Stimulated activated CD4-positive, alpha-beta T cell treated with anti-CD3 and anti-CD28 coated beads, Interleukin-4, amount 100 ng/mL, for 24 hours (primary cell): ENCODE results near the gene SAMMSON.

ENCODE experiments used
- DNase-seq: peaks from one replicate; pipeline ENCODE4 v3.0.0-alpha.2; 2020

Gene SAMMSON

GRCh38 chr3:70020906-70021660, 21.6 kb downstream of the SAMMSON start:
- DNase-seq = no peak

- DNase-seq = no peak
Measured at GRCh38 chr3:70028361-70028760, 28.8 kb downstream of the SAMMSON start.

- no peak for DNase-seq
Measured at GRCh38 chr3:70038693-70039092, 39.2 kb downstream of the SAMMSON start.

GRCh38 chr3:70040386-70040785, 40.9 kb downstream of the SAMMSON start:
- no peak for DNase-seq

DNA sequence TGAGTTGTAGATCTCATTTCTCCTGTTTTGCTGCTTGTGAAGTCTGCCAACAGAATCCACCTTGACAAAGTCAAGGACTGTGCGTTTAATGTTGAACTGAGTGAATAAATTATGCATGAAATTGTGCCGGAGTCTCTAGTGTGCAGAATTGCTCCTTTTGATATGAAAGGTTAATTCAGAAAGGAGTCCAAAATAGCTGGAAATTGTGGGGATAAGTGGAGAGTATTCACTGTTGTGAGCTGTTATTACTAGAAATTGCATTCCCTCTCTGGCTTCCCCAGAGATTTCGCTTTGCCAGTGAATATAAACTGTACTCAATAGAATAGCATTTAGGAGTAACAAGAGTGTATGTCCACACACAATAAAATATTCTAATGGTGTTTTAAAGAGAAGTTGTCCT, 43.1 kb downstream of the SAMMSON start:
- DNase-seq = no peak

DNA sequence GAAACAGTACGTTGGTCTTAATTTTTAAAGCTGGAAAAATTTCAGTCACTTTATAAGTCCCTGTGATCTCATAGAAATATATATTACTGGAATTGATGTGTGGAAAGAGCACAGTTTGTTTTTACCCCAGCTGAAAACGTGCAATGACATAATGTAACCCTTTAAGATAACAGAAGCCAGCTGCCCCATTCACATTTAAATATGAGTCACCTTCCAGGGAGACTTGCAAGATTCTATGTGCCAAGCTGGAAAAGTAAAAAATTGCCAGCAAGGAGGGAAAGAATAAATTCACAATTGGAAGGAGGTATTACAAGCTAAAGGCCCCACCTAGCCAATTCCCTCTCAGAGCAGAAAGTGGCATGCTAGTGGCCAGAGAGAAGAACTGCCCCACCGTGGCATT, 50.2 kb downstream of the SAMMSON start:
- no peak for DNase-seq

DNA sequence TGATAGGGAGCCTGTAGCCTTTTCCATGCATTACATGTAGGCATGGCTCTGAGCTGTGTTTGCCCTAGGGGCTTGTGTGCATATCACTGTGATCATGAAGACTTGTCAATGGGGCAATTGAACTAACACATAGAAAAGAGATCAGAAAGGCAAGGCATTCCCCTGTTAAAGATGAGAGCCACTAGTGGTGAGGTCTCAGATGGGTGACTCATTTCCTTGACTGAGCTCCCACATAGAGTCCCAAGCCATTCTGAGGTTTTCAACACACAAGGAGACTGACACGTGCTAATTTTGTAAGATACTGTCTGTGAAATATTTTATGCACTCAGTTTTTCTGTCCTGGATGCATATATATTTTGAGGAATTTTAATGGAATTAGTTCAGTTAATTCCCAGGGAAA, 53.8 kb downstream of the SAMMSON start:
- DNase-seq = no peak

GRCh38 chr3:70056081-70056480, 56.5 kb downstream of the SAMMSON start:
- DNase-seq = no peak

DNA sequence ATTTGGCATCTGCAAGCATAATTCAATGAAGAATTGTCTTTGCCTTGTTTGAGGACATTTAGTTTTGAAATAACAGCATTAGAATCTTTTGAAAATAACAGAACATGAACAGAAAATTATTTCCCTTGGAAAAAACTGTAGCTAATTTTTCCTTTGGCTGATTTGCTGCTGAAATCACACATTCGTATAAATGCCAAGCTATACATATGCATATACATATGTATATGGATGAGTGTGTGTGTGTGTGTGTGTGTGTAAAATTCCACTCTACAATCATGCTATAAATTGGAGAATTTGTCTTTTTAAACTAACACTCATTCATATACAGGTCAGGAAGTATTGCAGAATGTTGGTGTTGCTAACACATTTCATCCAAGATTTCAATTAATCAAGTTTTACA, 57.9 kb downstream of the SAMMSON start:
- DNase-seq = no peak

- no peak for DNase-seq
Measured at GRCh38 chr3:70061096-70061495, 61.6 kb downstream of the SAMMSON start.

- DNase-seq = peak; percentile 25
Measured at GRCh38 chr3:70064194-70064779, 64.8 kb downstream of the SAMMSON start.

GRCh38 chr3:70065696-70066253, 66.2 kb downstream of the SAMMSON start:
- no peak for DNase-seq

DNA sequence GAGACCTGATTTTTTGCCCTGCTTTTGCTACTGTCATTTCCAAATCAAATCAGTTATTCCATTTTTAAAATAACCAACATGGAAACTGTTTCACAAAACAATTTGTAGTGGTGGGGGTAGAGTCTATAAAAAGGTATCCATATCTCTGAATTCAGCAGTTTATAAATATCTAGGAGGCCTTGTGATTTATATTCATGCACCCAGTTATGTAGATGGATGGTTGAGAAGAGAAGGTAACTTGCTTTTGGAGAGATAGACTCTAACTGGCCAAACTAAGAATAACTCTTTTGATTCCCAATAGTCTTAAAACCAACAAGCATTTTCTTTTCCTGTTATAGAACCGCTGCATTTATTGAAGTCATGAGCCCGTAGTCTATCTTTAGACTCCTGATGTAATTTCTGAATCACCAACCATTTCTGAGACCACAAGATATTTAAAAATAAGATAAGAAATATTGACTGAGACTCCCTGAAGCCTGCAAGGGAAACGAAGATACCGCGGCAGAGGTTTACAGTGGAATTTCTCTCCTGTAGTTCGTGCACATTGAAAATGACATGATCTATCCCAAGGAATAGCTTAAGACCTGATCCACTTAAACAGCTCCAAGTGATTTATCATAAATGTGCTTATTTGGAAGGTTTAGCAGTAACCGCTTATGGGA, 68.5 kb downstream of the SAMMSON start:
- no peak for DNase-seq

GRCh38 chr3:70069557-70069956, 70.0 kb downstream of the SAMMSON start:
- DNase-seq = no peak

DNA sequence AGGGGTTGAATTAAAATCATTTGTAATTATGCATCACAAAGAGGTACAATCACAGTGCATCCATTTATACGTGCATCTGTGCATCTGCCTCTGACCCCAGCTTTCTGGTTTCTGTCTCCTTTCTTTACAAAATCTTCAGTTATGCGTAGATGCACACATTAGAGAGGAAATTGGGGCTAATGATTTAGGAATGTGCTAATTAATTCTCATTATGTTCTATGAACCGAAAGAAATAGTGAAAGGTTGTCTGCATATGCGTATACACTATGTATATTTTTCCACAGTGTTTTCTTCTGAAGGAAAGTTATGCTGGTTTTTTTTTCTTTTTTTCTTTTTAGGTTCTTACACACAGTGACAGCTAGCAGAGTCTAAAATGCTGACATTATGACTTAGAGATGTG, 71.6 kb downstream of the SAMMSON start:
- DNase-seq = no peak

DNA sequence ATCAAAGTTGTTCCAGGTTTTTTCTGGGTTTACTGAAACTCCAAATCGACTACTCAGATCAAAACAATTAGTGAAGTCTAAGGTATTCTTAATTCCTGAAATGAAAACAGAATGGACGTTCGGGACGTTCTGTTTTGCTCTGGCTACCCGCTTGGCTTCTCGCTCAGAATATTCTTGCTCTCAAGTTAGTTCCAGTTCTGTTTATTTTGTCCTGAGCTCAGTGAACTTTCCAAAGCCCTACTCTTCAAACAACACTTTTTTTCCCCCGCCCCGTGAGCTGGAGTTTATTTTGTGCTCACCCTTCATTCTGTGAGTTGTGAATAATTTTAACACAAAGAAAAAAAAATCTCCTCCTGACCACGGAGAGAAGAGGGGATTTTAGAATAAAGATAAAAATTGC, 72.6 kb downstream of the SAMMSON start:
- no peak for DNase-seq

DNA sequence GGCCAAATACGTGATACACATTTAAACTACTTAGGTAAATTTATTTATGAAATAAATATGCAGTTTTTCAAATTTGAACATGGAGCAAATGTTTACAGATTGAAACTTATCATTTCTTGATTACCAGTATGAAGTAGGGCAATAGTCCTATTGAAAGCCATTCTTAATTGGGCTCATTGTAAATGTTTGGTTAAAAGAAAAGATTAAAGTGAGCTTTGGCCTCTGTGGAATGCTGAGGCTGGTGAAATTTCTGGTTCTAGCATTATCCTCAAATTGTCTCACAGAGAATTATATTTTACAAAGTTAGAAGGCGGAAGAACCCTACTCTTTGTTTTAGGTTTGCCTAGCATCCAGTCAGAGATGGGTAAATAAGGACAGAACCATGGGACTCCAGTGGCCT, 73.2 kb downstream of the SAMMSON start:
- DNase-seq = no peak

GRCh38 chr3:70075101-70075500, 75.6 kb downstream of the SAMMSON start:
- no peak for DNase-seq

DNA sequence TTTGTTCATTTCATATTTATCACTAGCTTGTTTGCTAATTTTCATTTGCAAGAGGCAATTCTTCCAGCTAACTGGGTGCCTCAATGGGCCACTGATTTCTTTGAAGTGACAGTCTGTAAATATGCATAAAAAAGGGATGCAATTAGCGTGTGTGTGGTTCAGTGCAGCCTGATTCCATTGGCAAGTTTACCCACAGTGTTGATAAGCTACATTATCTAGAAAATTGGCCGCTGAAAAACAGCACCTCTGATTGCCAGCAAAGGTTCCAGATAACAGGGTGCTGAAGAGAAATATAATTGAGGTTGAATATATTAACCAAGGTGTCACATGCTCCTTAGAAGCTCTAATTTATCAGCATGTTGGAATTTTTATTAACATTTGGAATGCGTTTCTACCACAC, 76.9 kb downstream of the SAMMSON start:
- DNase-seq = no peak

- DNase-seq = no peak
Measured at GRCh38 chr3:70078778-70079177, 79.2 kb downstream of the SAMMSON start.

GRCh38 chr3:70085613-70086012, 86.1 kb downstream of the SAMMSON start:
- DNase-seq = no peak

DNA sequence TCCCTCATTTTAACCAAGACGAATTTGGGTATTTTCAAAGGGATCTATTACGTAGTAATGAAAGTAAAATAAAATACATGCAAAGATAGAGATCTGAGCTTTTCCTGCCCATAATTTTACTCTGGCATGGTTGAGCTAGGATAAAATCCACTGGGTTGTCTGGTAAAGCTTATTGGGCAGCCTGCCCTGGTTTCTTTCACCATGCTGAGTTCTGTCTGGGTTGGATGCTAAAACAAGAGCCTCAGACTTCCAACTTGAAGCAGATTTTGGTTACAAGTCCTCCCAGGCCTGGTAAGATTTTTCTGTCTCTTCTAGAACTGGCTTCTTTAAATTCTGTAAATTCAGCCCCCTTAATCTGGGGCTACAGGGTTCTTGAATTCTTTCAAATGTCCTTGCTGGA, 86.8 kb downstream of the SAMMSON start:
- no peak for DNase-seq

GRCh38 chr3:70090322-70090913, 90.9 kb downstream of the SAMMSON start:
- no peak for DNase-seq

DNA sequence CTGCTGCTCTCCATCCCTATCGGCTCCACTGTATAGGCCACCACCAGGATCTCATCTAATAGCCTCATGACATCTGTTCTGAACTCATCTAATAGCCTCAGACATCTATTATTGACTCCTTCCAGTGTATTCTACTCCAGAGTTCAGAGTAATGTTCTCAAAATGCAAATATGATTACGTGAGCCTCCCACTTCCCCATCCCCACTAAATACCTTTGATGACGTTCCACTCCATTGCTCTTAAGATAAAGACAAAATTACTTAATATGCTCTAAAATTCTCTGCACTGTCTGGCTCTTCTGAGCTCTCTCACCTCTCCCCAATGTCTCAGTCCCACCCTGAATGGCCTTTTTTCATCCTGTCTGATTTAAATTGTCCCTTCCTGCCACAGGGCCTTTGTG, 94.7 kb downstream of the SAMMSON start:
- DNase-seq = no peak
